Fibroblast of lung (primary cell): Measurements from ENCODE around the gene GMPPB. TPM values are rescaled to one million over a fixed set of nuclear protein-coding genes. Genes with fewer than 3 reads are reported as not detected.

Source experiments
- DNase-seq, 2 donors: peaks; one replicate each; pipeline versions ENCODE4 v3.0.0 to v3.0.0-alpha.2; 2010; ENCODE audit warnings: low read depth in 2 of 2
- H2AFZ ChIP-seq: 2 replicates; pipeline ENCODE4 v1.5.1; 2012; ENCODE audit warnings: low read length, control low read depth, inconsistent platforms
- H3K27ac ChIP-seq: 2 replicates; pipeline ENCODE4 v1.5.1; 2011; ENCODE audit warnings: low read length, control low read depth; ENCODE audit not compliant: insufficient read depth
- H3K27me3 ChIP-seq: 2 replicates; pipeline ENCODE4 v1.5.1; 2011; ENCODE audit warnings: mild to moderate bottlenecking, low read length; ENCODE audit not compliant: control insufficient read depth, insufficient read depth
- H3K36me3 ChIP-seq: 2 replicates; pipeline ENCODE4 v1.5.1; 2011; ENCODE audit warnings: low read length; ENCODE audit not compliant: control insufficient read depth, insufficient read depth
- H3K4me1 ChIP-seq: 2 replicates; pipeline ENCODE4 v1.5.1; 2011; ENCODE audit warnings: low read length; ENCODE audit not compliant: control insufficient read depth, insufficient read depth; ENCODE audit errors: extremely low read depth
- H3K4me2 ChIP-seq: 2 replicates; pipeline ENCODE4 v1.5.1; 2011; ENCODE audit warnings: low read length, control low read depth; ENCODE audit not compliant: insufficient read depth; ENCODE audit errors: extremely low read depth
- H3K4me3 ChIP-seq, 4 experiments: fragments of 200-600 bp in 1 of 4; sonication (generic) in 1 of 4; replicated peaks in 1 of 4; 2 replicates each; pipeline ENCODE4 v1.5.1; 2011 to 2016; ENCODE audit warnings: low read length in 4 of 4, low read depth in 3 of 4, mild to moderate bottlenecking in 3 of 4, control low read depth in 2 of 4, inconsistent platforms in 1 of 4, mixed read lengths in 1 of 4; ENCODE audit not compliant: insufficient read depth in 1 of 4; ENCODE audit errors: control extremely low read depth in 1 of 4
- H3K79me2 ChIP-seq: 2 replicates; pipeline ENCODE4 v1.5.1; 2012; ENCODE audit warnings: mild to moderate bottlenecking, low read length, inconsistent platforms; ENCODE audit not compliant: control insufficient read depth, insufficient read depth
- H3K9ac ChIP-seq: 2 replicates; pipeline ENCODE4 v1.5.1; 2011; ENCODE audit warnings: mild to moderate bottlenecking, low read length, control low read depth; ENCODE audit not compliant: insufficient read depth
- H3K9me3 ChIP-seq: 2 replicates; pipeline ENCODE4 v1.5.1; 2012; ENCODE audit warnings: low read depth, low read length; ENCODE audit not compliant: control insufficient read depth, insufficient read depth
- H4K20me1 ChIP-seq: 2 replicates; pipeline ENCODE4 v1.5.1; 2011; ENCODE audit warnings: low read length; ENCODE audit not compliant: control insufficient read depth, insufficient read depth; ENCODE audit errors: extremely low read depth
- CTCF ChIP-seq, 2 donors: IDR thresholded peaks in 1 of 2; conservative IDR thresholded peaks in 1 of 2; 1 replicate in 1 of 2; 2 replicates in 1 of 2; pipeline ENCODE4 v1.5.1; 2011 to 2012; ENCODE audit warnings: low read length in 2 of 2, control low read depth in 1 of 2, inconsistent platforms in 1 of 2, low read depth in 1 of 2, mild to moderate bottlenecking in 1 of 2
- EZH2 ChIP-seq: IDR thresholded peaks from 2 replicates; pipeline ENCODE4 v1.5.1; 2012; ENCODE audit warnings: low read length, control low read depth, mild to moderate bottlenecking; ENCODE audit errors: missing control alignments
- polyA plus RNA-seq, 2 donors: library from polyadenylated mRNA; depleted of rRNA in 1 of 2; stranded (reverse) in 1 of 2; unstranded in 1 of 2; fragments of >200 nt; gene quantifications; 2 replicates each; pipeline ENCODE4 v1.2.1, GENCODE V29; 2011 to 2012; ENCODE audit warnings: missing spikeins in 1 of 2
- total RNA-seq: library from RNA; depleted of rRNA; stranded (reverse); fragments of >200 nt; gene quantifications from 2 replicates; pipeline ENCODE4 v1.2.1, GENCODE V29; 2014

Gene GMPPB
- total and polyA plus RNA-seq, 2 donors (not counting 1 experiment from before 2014, with no cell fraction given): 13.7 to 14.4 TPM

DNA sequence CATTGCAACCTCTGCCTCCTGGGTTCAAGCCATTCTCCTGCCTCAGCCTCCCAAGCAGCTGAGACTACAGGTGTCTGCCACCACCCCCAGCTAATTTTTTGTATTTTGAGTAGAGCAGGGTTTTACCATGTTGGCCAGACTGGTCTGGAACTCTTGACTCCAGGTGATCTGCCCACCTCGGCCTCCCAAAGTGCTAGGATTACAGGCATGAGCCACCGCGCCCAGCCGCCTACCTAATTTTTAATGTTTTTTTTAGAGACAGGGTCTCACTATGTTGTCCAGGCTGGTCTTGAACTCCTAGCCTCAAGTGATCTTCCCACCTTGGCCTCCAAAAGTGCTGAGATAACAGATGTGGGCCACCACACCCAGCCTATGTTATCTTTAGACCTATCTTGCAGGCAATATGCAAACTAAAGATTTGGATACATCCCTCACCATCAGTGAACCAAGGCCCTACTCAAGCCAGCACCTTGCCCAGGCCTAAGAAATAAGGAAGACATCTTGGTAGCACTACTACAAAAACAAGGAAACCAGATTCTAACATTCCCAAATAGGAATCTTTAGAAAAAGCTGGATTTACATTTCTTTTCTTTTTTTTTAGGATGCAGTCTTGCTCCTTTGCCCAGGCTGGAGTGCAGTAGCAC, 6.3 kb upstream of the GMPPB start:
- Histone ChIP-seq H3K4me1 (no peaks in the 10 kb centered on the region), H2AFZ (no peak overlapping the region)
- no peak for TF ChIP-seq CTCF (conservative IDR thresholded peaks at IDR 0.05 in 1 of 2, IDR thresholded peaks at IDR 0.05 in 1 of 2; ENCODE audit: low read depth in 1 of 2, low read length in 2 of 2)

DNA sequence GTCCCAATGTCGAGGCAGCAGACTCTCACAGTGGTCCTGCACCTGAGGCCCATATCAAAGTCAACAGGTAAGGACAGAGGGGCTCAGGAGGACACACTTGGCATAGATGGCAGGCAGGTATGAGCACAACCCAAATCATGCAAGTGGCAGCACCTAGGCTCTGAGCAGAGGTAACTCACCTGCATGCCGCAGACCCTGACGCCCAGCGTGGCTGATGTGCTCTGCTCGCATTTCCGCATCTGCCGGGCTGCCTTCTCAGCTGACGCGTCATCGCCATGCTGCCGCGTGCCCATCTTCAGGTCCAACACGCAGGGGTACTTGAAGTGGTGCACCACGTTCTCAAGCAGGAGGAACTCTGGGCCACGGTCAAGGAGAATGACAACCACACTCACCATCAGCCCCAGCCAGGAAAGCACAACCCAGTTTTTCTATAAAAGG, 4.2 kb upstream of the GMPPB start:
- TF ChIP-seq EZH2: no peak
- TF ChIP-seq CTCF (conservative IDR thresholded peaks at IDR 0.05 in 1 of 2, IDR thresholded peaks at IDR 0.05 in 1 of 2; ENCODE audit: low read depth in 1 of 2, low read length in 2 of 2): no peak
- Histone ChIP-seq H3K36me3 (peaks cover 24% of the 10 kb centered on the region), H3K9ac (no peak overlapping the region), H3K9me3 (no peaks in the 10 kb centered on the region), H2AFZ (no peak overlapping the region), H3K79me2 (peaks cover 7% of the 10 kb centered on the region), H3K27me3 (no peaks in the 10 kb centered on the region), H3K27ac (no peak overlapping the region), H4K20me1 (no peaks in the 10 kb centered on the region), H3K4me2 (no peak overlapping the region), H3K4me1 (peaks cover 5% of the 10 kb centered on the region), H3K4me3 (no peak overlapping the region)
- no peak for DNase-seq

More for the DNA sequence above, 6.3 kb upstream of the GMPPB start:
- H3K4me3 ChIP-seq: no peak overlapping the region
- H3K27ac ChIP-seq: no peak overlapping the region
- DNase-seq: no peak
- no peak overlapping the region for H3K4me2 ChIP-seq
- peaks cover 27% of the 10 kb centered on the region for H3K36me3 ChIP-seq
- H4K20me1 ChIP-seq: no peaks in the 10 kb centered on the region
- no peaks in the 10 kb centered on the region for H3K27me3 ChIP-seq
- no peak overlapping the region for H3K9ac ChIP-seq
- no peaks in the 10 kb centered on the region for H3K79me2 ChIP-seq
- H3K9me3 ChIP-seq: no peaks in the 10 kb centered on the region

DNA sequence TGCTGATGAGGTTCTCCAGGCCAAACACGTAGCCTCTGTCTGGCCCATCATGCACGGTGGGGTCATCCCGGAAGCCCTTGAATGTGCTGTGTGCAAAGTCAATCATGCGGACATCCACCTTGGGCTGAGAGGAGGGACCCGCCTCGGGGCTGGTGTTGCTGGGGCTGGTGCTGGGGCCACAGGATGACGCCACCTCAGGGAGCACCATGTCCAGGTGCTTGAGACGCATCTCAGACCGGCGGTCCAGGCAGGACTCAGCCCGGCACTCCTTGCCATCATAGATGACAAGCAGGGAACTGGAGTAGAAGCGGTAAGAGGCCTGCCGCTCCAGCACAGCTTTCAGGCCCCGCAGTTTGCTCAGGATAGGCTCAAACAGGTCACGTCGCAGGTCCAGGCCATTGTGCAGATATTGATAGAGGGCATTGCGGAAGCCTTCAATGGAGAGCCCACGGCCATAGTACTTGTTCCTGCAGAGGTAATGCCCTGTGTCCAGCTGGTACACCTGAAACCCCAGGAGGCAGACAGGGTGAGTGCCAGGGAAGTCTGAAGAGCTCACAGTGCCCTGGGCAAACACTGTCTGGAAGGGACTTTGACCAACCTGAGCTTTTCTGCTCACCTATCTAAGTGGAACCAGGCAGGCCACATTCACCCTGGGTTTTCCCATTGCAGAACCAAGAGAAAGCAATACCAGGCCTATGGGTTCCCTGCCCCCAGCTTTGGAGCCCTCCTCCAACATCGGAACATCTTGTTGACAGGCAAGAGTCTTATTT, 3.6 kb upstream of the GMPPB start:
- Histone ChIP-seq H3K9me3 (no peaks in the 10 kb centered on the region), H3K36me3 (peaks cover 22% of the 10 kb centered on the region), H2AFZ (no peak overlapping the region), H3K4me2 (no peak overlapping the region), H3K27me3 (no peaks in the 10 kb centered on the region), H3K79me2 (peaks cover 13% of the 10 kb centered on the region), H3K4me1 (peaks cover 7% of the 10 kb centered on the region), H3K9ac (no peak overlapping the region), H3K4me3 (no peak overlapping the region), H4K20me1 (no peaks in the 10 kb centered on the region), H3K27ac (no peak overlapping the region)
- TF ChIP-seq CTCF (conservative IDR thresholded peaks at IDR 0.05 in 1 of 2, IDR thresholded peaks at IDR 0.05 in 1 of 2; ENCODE audit: low read depth in 1 of 2, low read length in 2 of 2) (no peak), EZH2 (no peak)
- no peak for DNase-seq
